Fibroblast of skin of right biceps (primary cell): ENCODE measurements around the gene TOB1.
"Not testable (repeated sequence)": the region's sequence is repeated elsewhere in the genome, so short reads cannot be mapped to it uniquely, and the experiment has no call there.

Experiments
- DNase-seq: peaks from one replicate; pipeline ENCODE4 v3.0.0-alpha.2; 2013

TOB1 gene

DNA sequence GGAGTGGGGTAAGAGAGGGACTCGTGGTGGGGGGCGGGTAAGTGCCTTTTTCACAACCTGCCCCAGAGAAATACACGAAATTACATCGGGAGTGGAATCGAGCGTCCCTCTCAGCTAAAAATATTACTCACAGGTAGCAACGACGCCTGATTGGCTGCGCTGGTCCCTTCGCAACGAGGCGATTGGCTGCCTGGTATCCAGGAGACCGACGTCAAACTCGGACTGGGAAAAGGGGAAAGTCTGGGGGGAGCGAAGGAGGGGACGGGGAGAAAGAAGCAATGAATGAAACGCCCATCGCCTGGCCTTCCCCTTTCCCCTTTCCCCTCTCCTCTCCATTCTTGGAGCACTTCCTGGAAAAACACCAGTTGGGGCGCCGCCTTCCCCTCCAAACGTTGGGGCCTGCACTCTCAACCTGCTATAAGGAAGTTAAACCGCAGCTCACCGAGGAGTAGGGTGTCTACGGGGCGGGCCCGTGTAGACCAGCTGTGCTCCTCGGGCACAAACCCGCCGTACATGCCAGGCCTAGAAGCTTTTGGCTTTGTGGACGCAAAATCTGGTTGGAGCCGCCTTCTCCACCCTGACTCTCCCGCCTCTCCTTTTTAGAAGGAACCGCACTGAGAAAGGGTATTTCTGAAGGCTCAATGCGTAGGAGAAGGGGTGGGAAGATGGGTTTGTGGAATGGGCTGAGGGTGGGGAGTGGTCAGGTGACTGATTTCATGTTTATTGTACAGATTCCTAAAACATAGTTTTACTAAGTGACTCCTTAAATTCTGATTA is 1.4 kb upstream of the TOB1 start:
- peak; percentile 83 for DNase-seq

DNA sequence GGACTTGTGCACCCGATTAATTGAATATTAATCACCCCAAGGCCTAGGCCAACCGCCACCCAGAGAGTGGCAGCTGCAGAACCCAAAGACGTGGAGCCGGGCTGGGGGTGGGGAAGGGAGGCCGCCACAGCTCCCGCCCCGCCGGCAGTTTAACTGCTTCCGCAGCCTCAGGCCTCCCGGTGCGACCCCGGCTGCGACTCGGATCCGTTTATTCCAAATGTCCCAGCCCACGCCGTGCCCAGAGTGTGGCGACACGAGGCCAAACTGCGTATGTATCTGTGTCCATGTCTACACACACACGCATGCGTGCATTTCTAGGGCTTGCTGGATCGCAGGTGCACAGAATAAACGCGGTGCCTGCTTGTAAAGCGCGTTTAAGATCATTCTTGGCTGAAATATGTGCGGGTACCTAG is 802 bp upstream of the TOB1 start:
- DNase-seq, result peak; percentile 59

DNA sequence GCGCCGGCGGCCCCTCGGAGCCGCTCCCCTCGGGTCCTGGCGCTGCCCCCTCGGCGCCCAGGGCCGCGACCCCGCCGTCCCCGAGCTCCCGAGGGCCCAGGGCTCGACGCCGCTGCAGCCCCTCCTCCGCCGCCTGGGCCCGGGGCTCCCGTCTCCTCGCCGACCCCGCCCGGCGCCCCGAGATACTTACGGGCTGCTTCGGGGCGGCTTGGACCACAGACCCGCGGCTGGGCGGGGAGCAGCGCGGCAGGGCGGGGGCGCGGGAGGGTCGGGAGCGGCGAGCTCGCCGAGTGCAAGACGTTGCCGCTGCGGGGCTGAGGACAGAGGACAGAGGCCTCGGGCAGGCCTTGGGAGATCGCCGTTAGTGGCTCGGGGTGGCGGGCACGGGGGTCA is 290 bp downstream of the TOB1 start:
- no peak for DNase-seq

DNA sequence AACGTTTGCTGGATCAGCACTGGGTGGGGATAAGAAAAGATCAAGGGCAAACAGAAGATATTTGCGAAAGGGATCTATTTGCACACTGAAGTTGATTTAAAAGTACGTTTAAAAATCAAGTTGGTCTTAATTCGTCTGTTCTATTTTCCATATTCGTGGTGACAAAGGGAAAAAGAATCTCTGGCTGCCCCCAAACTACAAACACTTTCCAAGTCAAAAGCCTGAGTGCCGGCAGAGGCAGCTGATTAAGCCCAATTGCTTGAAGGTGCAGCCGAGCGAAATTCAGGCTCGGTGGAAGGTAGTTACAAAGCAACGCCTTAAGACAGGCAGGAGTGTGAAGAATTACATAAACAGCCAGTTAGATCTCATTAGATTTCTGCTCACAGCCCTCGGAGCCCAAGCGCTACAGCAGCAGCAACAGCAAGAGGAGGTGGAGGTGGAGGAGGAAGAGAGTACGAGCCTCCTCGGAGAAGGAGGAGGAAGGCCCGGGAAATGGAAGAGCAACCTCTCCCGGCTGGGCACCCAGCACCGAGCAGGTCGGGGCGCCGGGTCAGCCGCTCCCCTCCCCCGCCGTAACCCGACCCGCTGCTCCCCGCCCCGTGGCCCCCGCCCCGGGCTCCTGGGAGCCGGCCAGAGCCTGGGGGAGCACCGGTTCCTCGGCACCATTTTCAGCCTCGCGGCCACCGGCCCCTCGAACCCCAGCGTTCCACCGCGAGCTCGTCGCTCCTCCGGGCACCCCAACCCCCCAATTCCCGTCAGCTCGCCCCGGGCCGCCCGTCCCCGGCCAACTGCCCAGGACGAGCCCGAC is 890 bp downstream of the TOB1 start:
- peak; percentile 43 for DNase-seq

DNA sequence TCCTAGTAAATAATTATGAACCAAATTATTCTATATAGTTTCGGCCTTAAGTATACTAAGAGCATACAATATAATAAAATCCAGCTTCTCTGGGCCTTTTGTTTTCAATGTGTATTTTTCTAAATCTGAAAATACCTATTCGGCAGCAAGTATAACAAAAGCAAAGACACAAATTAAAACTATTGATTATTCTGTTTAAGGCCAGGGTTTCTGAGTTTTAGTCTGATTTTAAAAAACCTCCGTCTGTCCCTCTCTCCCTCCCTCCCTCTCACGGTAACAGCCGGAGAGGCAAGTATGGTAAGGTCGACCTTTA is 1.5 kb downstream of the TOB1 start:
- DNase-seq, result no peak

DNA sequence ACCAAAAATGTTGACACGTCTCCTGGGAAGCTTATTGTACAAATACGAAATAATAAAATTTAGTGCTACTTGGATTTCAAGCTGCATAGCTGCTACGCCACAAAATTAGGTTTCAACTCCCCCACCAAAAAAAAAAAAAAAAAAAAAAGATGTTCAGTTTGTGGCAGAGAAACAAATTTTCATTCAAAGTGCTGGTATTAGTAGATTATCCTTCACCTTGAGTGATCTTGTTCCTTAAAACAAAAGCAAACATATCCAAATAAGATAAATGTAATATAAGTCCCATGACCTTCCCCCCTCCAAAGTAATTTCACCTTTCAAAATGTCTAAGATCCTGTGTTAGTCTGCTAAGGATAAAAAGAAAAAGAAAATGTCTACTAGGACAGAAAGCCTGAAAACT is 2.2 kb downstream of the TOB1 start:
- DNase-seq, result no peak

DNA sequence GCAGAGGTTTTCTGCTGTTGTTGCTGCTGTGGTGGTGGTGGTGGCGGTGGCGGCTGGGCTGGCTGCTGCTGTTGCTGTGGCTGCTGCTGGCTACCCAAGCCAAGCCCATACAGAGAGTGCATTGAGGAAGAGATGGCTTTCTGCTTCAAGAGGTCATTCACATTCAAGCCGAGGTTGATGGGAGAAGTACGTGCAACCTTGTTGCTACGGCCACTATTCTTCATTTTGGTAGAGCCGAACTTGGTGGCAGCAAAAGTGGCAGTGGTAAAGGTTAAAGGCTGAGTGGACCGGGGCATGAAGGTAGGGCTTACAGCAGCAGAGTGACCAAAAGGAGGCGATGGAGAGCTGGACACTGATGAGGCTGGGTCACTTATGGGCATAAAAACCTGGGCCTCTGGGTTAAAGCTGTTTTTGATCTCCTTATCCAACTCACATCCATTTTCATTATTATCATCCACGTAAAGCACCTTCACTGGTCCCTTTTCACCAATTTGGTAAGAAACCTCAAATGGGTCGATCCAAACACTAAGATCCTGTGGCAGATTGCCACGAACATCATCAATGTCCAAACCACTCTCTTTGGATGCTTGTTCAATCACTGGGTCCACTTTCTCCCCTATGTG is 2.8 kb downstream of the TOB1 start:
- DNase-seq, result peak; percentile 6

DNA sequence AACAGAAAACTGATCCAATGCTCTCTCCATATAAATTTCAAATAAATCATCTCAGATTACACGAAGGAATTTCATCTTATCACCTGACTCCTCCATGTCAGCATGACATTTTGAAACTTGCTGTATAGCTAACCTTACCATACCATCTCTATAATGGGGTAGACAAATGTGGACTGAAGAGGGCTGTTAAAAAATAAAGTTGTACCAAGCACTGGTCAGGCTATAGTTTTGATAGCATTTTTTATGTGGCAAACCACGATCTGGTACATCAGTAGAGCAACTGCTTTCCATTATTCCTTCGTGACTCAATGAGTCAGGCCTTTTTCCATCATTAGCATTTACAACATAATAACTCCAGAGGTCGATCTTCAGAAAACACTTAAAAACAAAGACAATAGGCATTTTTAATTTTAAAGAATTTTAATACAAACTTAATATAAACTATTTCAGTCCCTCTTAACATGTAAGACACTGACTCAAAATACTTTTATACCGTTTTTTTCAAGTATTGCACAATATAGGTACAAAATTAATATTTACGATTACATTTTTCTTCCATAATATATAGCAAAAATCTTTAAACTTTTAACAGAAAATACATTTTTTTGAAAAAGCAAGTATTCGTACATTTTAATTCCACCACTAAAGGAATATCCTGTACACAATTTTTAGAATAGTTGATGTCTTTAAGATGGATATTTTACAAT is 4.2 kb downstream of the TOB1 start:
- peak; percentile 9 for DNase-seq

DNA sequence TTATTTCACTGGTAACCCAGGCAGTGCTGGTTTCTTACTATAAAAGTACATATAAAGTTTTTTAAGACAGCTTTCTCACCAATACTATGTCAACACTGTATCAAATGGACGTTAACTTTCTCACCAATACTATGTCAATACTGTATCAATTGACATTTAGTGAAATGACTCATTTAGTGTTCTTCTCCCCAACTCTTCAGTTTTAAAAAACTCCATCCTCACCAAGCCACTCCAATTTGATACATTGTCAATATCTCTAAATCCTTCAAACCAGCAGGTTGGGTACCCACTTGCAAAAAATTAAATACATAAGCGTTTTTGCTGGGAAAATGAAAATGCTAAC is 4.8 kb downstream of the TOB1 start:
- no peak for DNase-seq

DNA sequence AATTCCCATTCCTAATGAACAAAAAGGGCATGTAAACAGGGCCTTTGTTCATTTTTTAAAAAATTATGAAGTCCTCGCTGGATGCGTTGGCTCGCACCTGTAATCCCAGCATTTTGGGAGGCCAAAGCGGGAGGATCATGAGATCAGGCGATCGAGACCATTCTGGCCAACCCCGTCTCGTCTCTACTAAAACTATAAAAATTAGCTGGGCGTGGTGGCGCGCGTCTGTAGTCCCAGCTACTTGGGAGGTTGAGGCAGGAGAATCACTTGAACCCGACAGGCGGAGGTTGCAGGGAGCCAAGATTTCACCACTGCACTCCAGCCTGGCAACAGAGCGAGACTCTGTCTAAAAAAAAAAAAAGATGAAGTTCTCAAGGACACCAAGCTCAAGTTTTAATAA is 6.4 kb downstream of the TOB1 start:
- DNase-seq, result not testable (repeated sequence)

DNA sequence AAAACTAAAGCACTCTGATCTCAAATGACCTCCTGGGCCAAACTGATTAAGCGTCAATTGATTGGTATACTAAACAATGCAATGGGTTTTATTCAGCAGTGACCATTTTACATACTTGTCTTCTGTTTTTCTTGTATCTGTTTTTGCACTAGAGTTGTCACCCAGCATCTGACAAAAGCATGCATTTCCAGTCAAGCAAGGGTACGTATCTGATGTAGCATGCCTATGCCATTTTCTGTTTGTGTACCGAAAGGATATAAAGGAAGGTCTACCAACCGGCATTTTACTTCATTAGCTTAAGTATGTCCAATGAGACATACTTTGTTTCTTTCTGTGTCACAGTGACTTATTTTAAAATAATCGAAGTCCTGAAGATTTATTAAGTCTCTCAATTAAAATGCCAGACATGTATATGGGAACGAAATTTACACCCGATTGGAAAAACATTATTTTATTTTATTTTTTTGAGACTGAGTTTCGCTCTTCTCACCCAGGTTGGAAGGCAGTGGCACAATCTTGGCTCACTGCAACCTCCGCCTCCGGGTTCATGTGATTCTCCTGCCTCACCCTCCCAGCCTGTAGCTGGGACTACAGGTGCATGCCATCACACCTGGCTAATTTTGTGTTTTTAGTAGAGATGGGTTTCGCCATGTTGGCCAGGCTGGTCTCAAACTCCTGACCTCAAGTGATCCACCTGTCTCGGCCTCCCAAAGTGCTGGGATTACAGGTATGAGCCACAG is 7.5 kb downstream of the TOB1 start:
- no peak for DNase-seq

DNA sequence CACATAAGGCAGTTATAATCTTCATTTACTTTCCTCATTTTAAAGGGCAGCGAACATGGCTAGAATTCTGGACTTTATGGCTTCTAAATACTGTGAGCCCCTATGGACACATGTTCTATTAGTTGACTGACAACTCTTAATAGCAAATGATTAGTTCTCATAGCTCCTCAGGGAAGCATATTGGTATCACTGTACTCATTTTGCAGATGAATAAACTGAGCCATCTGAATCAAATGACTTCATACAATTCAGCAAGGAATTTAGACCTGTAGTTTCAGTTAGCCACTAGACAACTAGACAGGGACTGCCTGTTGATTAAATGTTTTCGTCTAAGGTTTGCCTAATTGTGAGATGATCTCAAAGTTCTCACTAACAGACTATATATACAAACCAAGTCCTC is 9.7 kb downstream of the TOB1 start:
- no peak for DNase-seq

DNA sequence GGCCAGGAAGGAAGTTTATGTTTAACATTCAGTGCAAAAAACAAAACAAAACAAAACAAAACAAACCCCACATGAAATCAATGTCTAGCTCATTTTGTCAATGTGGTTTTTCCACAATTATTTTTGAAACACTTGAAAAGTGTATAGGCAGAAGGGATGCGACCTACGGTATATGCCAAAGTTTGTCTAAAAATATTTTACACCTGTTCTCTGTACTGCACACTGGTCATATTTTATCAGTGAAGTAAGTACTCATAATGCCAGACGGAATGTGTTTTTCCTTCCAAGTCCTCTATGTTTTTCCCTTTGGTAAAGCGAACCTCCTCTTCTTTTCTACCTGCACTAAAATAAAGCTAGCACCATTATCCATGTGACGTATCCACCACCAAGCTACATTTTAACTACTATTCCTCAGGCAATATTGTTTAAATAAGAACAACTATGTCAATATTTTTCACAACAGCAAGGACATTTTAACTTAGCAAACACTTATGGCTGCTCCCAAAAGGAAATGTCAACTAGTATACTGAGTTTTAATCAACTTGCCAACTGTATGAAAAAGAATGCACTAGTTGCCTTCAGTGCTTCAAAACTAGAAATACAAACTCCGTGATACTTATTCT is 10.3 kb downstream of the TOB1 start:
- no peak for DNase-seq

DNA sequence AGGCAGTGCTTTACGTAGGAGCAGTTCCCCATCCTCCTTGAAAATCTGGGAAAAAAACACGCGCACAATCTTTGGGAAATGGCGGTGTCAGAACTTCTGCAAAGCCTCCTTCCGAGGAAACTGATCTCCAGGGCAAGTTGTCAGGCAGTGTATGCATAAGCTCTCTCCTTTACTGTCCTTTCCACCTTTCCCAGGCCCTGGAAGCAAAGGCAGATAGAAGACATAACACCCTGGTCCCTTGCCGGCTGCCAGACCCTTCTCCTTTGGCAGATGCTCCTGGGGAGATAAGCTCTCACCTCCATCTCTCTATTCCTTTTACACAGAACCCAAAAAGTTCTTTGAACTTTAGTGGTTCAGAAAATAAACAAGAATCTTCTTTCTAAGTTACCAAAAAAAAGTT is 12.4 kb downstream of the TOB1 start:
- DNase-seq, result no peak

DNA sequence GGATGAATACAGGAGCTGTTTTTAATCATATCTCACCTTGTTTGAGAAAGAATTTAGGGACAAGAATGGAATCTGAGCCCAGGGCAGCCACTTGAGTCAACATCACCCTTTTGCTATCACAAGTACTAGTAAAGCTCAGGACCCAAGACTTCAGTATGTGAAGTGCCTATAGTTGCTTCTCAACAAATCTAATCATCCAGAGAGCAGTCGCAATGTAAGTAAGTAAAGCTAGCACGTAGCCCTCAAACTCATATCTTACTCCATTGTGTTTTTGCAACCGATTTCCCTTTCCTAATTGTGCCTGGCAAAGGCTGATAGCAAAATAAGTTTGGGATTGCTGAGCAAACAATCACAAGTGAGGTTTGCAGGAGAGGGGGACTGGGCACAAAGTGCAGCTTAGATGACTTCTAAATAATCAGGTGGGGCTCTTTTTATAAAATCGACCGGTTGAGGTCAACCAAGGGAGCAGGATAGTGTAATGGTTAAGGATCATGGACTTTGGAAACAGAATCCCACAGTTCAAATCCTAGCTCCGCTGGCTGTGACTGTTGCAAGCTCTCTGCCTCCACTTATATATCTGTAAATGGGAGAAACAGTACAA is 13.0 kb downstream of the TOB1 start:
- no peak for DNase-seq

DNA sequence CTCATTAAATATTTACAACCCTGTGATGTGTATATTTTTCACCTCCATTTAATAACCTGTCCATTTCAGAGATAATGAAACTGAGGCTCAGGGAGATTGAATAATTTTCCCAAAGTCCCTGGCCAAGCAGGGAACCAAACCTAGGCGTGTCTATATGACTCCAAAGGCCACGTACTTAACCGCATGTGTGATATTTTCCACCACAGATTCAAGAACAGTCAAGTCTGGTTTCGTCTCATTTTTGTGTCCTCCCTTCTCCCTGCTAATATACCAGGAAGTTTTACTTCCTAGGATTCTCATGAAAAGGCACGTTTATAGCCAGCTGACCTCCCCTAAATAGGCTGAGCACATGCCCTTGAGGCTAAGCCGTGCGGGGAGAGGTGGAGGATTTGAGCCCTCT is 15.5 kb downstream of the TOB1 start:
- no peak for DNase-seq

DNA sequence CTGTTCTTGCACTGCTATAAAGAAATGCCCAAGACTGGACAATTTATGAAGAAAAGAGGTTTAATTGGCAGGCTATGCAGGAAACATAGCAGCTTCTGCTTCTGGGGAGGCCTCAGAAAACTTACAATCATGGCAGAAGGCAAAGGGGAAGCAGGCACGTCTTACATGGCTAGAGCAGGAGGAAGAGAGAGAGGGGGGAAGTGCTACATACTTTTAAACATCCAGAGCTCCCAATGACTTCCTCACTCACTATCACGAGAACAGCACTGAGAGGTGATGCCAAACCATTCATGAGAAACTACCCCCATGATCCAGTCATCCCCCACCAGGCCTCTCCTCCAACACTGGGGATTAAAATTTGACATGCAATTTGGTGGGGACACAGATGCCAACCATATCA is 17.4 kb downstream of the TOB1 start:
- DNase-seq, result no peak

DNA sequence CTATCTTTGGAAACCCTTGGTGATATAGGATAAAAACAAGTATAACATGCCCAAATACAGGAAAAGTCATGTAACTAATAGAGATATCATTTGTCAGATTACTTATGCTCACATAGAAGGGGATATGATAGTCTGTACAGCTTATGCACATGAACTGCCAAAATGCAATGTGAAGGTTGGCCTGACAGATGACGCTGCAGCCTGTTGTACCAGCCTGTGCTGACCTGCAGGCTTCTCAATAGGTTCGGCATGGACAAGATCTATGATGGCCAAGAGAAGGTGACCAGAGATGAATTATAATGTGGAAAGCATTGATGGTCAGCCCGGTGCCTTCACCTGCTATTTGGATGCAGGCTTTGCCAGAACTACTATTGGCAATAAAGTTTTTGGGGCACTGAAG is 18.1 kb downstream of the TOB1 start:
- DNase-seq, result no peak

DNA sequence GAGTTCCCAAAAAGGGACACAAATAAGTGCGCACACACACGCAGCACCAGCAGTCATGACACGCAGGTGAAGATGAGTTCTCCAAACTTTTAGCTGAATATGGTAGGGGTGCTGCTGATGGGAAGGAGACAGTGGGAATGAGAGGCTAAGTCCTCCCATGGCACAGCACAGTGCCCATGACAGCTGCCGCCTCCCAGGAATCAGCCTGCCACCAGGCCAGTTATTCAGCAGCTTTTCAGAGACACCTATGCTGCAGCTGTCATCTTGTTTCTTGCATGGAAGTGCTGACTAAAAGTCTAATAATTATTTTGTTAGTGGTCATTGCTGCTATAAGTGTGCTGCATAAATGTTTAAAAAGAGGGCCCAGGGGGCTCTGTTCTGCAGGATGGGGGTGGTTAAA is 18.6 kb downstream of the TOB1 start:
- DNase-seq, result no peak

DNA sequence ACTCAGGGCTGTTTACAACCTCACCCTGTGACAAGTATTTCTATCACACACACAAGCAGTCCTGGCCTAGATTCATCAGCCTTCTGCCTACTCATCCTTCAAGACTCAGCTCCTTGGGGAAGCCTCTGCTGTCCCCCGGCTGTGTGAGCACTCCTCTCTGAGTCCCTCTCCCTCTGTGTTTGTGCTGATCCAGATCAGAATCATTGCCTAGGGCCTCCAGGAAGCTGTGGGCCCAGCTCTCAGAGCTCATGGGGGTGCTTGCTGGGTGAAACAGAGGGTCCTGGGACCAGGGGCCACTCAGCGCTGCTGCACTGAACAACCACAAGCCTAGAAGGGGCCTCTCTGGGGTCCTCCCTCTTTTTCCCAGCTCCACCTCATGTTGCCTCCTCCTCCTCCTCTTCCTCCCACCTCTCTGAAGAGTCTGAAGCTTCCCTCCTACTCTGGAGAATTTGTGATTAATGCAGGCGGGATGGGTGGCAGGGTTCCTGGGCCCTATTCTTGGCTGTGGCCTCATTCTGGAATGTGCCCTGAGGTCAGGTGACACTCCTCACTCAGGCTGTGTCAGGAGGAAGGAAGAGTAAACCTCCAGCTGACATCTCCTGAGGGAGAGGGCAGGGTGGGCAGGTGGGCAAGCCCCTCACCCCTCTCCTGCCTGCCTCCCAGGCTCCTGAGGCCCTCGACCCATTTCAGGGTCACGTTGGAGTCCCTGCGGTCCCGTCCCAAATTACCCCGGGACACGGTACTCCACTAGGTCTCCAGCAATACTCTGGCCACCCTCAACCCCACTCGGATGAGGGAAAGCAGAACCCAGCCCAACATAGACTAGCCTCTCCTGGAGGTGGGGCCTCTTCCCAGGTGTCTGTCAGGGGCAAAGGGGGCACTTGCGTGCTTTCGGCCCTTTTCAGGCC is 20.7 kb downstream of the TOB1 start:
- peak; percentile 49 for DNase-seq

DNA sequence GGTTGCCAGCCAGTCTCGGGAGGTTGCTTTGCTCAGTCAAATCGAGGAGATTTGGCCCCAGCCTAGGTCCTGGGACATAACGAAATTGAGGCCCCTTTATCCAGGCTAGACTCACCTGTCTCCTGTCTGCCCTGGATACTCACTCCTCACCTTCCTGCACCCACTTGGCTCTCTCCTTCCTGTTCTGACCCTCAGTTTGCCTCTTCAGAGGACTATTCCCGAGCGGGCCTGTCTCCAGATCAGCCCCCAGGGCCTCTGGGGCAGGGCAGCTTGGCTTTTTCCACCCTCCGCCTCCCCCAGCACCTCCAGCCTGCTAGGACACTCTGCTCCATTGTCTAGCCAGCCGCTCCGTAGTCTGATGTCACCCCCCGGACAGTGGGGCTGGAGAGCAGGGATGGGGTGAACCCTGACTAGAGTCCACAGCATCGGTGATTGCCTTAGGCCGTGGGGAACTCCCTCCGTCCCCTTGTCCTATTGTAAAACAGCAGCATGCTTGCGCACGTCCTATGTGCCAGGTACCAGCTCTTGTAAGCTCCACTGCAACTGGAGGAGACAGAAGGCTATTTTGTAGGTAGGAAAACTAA is 21.9 kb downstream of the TOB1 start:
- DNase-seq, result no peak
